ENCODE data around the gene FAM53A.

Gene FAM53A

GRCh38 chr4:1636490-1637211 lies 47.5 kb downstream of the FAM53A start:
- no peak for DNase-seq

- no peak for DNase-seq
Measured at GRCh38 chr4:1635464-1635863, 48.6 kb downstream of the FAM53A start.

DNA sequence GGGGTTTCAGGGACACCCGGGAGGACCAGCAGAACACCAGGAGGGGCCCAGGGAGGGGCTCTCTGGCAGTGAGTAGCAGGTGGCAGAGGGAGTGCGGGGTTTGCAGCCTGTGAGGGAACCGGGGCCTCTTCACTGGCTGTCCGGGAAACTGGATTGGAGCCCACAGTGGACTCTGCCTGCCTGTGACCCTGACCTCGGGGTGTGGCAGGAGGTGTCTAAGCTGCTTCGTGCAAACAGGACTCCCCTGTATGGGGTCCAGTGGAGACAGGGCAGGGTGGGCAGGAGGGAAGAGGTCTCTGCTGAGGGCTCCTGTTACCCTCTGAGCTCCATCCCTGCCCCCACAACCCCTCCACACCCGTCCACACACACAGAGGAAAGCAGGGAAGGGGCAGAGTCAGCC lies 50.1 kb downstream of the FAM53A start:
- no peak for DNase-seq

- no peak for DNase-seq
Measured at GRCh38 chr4:1632109-1633104, 51.7 kb downstream of the FAM53A start.

DNA sequence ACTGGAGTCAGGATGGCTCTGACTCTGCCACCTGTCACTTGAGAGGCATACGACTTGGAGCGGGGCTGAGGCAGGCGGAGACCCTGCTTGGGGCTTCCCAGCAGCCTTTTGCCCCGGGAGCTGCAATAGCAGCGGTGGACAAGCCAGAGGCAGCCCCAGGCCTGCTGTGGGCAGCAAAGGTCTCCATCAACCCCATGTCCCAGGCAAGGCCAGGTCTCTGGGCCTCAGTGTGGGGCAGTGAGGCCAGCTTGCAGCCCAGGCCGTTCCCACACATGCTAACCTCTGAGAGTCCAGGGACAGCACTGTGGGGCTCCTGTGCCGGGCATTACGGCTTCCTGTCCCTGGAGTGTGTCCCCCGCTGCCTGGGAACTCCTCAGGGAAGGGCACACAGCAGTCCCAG lies 53.0 kb downstream of the FAM53A start:
- DNase-seq: no peak

GRCh38 chr4:1630266-1630665 lies 53.8 kb downstream of the FAM53A start:
- DNase-seq: no peak

DNA sequence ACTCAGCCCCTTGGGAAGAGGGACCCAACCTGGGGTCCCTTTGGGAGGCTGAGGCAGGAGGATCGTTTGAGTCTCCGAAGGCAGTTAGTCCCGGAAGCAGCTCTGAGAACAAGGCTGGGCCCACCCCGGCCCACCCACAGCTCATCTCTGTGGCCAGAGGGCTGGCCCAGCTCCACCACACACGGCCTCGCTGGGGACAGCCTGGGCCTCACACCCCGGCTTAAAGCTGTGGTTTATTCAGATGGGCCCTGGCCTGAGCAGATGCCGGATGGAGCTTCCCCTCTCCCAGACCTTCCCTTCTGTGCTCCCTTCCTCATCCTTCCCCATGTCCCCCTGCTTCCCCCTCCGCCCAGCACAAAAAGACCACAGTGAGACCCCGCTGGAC lies 54.4 kb downstream of the FAM53A start:
- DNase-seq: no peak

DNA sequence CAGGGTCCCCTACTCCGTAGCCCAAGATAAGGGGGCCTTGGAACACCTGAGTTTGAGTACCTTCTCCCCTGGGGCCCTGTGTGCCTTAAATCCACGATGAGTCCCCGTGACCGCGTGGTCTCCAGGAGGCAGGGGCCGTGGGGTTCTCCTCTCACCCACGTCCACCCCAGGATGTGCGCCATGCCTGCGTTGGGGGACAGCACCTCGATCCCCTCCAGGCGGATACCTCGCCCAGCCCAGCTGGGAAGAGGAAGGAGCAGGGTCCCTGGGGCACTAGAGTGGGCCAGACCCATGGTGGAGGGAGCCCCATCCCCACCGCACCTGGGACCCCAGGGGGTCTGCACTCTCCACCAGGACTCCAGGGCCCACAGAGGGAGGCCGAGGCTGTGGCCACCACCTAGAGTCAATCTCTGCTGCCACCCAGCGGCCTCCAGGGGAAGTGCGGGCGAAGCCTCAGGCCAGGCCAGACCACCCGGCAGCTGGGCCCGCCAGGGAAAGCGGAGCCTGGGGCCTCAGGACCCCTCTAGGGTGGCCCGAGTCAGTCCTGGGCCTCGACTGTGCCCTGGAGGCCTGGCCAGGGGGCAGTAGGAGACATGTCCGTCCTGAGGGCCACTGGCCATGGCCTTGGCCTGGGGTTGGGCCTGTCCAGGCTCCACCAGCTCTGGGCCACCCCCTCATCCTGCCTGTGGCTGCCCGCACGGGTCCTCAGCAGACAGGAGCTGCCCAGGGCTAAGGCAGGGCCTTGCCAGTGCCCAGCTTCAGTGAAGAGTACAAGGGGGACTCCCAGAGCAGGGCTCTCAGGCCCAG lies 55.0 kb downstream of the FAM53A start:
- DNase-seq: peak; percentile 55

GRCh38 chr4:1627417-1628313 lies 56.4 kb downstream of the FAM53A start:
- no peak for DNase-seq

DNA sequence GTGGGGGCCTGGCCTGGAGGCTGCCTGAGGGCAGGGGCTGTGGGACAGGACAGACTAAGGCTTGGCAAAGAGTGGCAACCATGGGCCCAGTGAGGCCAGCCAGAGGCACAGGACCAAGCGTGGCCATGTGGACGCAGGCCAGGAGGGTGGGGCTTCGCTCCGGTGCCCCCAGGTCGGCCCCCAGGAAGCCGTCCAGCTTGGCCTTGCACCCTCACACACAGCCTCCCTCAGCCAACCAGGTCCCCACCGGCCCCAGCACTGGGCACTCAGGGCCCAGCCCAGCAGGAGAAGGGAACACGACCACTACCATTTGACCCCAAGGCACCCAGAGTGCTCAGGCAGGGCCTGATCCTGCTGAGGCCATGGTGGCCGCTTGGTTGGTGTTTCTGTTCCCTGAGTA lies 57.2 kb downstream of the FAM53A start:
- no peak for DNase-seq

DNA sequence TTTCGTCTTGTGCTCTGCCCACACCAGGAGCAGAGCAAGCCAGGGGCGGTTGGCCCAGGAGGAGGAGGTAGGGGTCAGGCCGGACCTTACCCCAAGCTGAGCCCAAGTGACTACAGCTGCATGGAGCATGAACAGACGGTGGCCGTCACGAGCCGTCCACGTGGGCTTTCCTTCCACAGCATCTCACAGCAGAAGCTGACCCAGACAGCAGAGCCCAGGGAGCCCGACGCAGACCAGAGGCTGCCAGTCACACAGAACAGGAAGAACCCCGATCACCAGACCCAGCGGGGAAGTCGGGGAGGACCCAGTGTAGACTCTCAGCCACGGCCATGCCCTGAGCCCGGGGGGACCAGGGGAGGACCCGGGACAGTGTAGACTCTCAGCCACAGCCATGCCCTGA lies 58.0 kb downstream of the FAM53A start:
- no peak for DNase-seq

GRCh38 chr4:1625600-1626138 lies 58.4 kb downstream of the FAM53A start:
- no peak for DNase-seq

DNA sequence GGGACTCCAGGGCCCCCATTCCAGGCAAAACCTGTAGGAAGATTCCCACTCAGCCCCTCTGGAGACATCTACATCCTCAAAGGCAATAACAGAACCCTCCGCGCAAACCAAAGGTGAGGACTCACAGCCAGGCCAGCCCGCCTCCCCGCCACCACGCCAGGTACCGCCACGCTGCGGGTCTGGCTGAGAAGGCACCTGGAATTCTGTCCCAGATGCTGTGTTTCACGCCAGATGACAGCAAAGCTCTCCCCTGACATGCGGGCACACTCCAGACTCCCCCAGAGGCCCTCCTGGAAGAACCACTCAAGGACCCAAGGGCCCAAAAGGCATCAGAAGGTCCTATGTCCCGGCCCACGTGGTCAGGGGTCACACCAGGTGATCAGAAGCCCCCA lies 59.6 kb downstream of the FAM53A start:
- no peak for DNase-seq

DNA sequence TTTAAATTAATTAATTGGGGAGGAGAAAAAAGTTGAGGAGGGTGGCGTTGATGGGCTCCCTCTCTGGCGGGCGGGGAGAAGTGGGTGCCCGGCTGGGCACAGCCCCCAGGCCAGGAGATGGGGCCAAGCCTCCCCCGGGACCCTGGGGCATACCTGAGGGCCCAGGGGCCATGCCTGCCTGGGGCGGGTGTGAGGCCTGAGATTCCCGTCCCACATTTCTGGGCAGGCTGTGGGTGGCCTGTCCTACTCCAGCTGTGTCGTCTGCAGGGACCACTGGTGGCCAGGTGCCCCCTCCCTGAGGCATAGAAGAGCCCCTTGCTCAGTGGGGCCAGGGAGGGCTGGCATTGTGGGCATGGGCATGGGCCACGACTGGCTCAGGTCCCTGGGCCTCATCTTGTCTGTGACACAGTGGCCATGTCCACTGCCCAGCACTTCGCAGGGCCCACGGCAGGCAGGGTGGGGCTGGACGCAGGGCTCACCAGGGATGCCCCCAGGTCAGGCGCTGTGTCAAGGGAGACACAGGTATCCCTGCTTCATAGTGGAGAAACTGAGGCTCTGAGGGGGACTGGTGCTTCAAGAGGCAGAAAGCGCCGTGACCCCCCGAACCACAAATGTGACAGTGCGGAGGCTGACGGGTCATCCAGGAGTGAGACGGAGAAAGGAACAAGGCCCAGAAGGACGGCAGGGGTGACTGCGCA lies 60.1 kb downstream of the FAM53A start:
- no peak for DNase-seq

- DNase-seq: no peak
Measured at GRCh38 chr4:1623400-1623799, 60.7 kb downstream of the FAM53A start.

GRCh38 chr4:1622956-1623355 lies 61.2 kb downstream of the FAM53A start:
- no peak for DNase-seq

DNA sequence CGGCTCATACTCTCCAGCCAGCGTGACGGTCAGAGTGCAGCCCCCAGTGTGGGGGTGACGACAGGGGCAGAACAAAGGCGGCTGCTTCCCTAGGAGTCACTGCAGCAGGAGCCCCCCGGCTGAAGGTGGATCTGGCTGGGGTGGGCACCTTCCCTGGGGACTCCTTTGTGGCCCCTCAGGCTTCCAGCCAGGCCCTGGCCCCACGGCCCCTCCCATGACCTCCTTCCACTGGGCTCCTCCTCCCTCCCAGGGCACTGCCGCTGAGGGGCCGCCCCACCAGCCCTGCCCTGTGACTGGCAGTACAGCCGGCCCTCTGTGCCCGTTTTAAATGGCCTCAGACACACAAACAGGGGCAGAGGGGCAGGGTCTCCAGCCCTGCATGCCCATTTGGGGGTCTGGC lies 61.9 kb downstream of the FAM53A start:
- no peak for DNase-seq

DNA sequence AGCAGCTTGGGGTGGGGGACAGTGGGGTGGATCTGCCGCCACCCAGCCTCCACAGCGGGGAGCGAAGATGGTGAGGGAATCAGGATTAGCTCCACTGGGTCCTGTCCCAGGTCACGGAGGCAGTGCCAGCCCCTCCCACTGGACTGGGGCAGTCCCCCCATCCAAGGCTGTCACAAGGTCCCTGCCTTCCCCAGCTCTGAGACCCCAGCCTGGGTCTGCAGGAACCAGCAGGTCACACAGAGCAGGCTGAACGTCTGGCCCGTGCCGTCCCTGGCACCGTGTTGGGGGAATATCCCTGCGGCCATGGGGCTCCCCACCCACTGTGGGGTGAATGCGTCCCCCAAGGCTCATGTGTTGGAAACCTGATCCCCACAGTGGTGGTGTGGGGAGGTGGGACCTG lies 62.6 kb downstream of the FAM53A start:
- no peak for DNase-seq

- DNase-seq: no peak
Measured at GRCh38 chr4:1619151-1619672, 64.9 kb downstream of the FAM53A start.

DNA sequence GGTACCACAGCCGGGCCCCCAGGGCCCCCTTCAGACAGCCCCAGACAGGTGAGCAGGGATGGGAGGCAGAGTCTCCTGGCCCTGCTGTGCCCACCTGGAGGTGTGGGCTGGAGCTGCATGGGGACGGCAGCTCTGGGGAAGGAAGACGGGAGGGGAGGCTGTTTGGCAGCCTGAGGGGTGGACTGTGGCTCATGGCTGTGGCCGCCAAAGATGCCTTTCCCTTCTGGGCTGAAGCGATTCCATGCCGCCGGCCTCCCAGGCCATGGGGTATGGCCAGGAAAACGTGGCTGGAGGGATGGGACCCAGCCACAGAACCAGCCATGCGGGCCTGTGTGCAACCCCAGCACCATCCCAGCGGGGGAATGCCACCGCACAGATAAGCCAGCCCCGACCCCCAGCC lies 65.7 kb downstream of the FAM53A start:
- DNase-seq: no peak

GRCh38 chr4:1616557-1616930 lies 67.6 kb downstream of the FAM53A start:
- DNase-seq: no peak

All from activated CD4-positive, alpha-beta T cell treated with anti-CD3 and anti-CD28 coated beads for 1 hour (primary cell).